K562 (cell line): Measurements from ENCODE around the gene TLN1. TPM values are rescaled to one million over a fixed set of nuclear protein-coding genes. Genes with fewer than 3 reads are reported as not detected.

Source experiments
- ARID4B ChIP-seq: sonication (generic); formaldehyde crosslinking; IDR thresholded peaks from 2 replicates; pipeline ENCODE4 v1.8.0; 2022; ENCODE audit warnings: mild to moderate bottlenecking, missing genetic modification reagents
- CREM ChIP-seq: IDR thresholded peaks from 2 replicates; pipeline ENCODE4 v1.6.1; 2014; ENCODE audit warnings: antibody characterized with exemption, low read depth
- GABPA ChIP-seq: fragments of 200-800 bp; sonication (Bioruptor generic); conservative IDR thresholded peaks from 2 replicates; pipeline ENCODE4 v1.6.1; 2016; ENCODE audit warnings: low read depth, missing genetic modification characterization, missing compliant biosample characterization
- SMARCA5 ChIP-seq: fragments of 450-650 bp; IDR thresholded peaks from 2 replicates; pipeline ENCODE4 v1.6.1; 2016
- TBL1XR1 ChIP-seq, 2 experiments: IDR thresholded peaks; 2 replicates each; pipeline ENCODE4 v1.6.1; 2012; ENCODE audit warnings: improper control_type of control experiment in 2 of 2, low read length in 2 of 2, mild to moderate bottlenecking in 1 of 2
- ZBTB11 ChIP-seq, 3 experiments: fragments of 200-800 bp in 1 of 3; fragments of 250-450 bp in 1 of 3; fragments of 450-650 bp in 1 of 3; sonication (Bioruptor Pico) in 1 of 3; sonication (Bioruptor generic) in 1 of 3; formaldehyde crosslinking in 1 of 3; IDR thresholded peaks; 2 replicates each; pipeline versions ENCODE4 v1.6.1 to v1.8.0; 2016 to 2022; ENCODE audit warnings: mild to moderate bottlenecking in 2 of 3, missing genetic modification characterization in 2 of 3, missing compliant biosample characterization in 1 of 3, moderate library complexity in 1 of 3
- ZNF655 ChIP-seq: fragments of 250-450 bp; sonication (Bioruptor Pico); IDR thresholded peaks from 2 replicates; pipeline ENCODE4 v1.5.0; 2021
- ZNF75A ChIP-seq: fragments of 450-650 bp; formaldehyde crosslinking; IDR thresholded peaks from 2 replicates; pipeline ENCODE4 v1.4.0; 2020; ENCODE audit warnings: mild to moderate bottlenecking
- polyA plus RNA-seq, 8 experiments: library from polyadenylated mRNA; depleted of rRNA in 4 of 8; stranded (reverse) in 5 of 8; unstranded in 3 of 8; fragments of >200 nt; fragmentation: Nextera tagmentation in 2 of 8; fragmentation: Illumina TruSeq in 1 of 8; extraction: Ambion mirVana in 2 of 8; extraction: Trizol in 1 of 8; gene quantifications; 2 replicates each; pipeline versions ENCODE4 v1.2.1 to v1.2.3, GENCODE V29; 2011 to 2014; ENCODE audit warnings: inconsistent platforms in 1 of 8, missing spikeins in 1 of 8
- total RNA-seq, 7 experiments: library from RNA; depleted of rRNA in 6 of 7; stranded (reverse); fragments of >200 nt in 6 of 7; fragmentation: Illumina TruSeq in 2 of 7; extraction: Trizol in 2 of 7; gene quantifications; 2 replicates each; pipeline versions ENCODE4 v1.2.1 to v1.2.3, GENCODE V29; 2011 to 2021; ENCODE audit warnings: low replicate concordance in 1 of 7

Gene TLN1
- total and polyA plus RNA-seq, 9 of the 15 experiments (the other 6 are each of a cell fraction or from before 2014, with no cell fraction given), result 3.6 to 240 (median 54.8) TPM

- TF ChIP-seq ZBTB11 (CRISPR knock-in tag; IDR thresholded peaks at IDR 0.05) (no peak), ZNF655 (no peak), SMARCA5 (no peak), GABPA (tag) (no peak), ZNF75A (CRISPR knock-in tag) (no peak), TBL1XR1 (IDR thresholded peaks at IDR 0.05; ENCODE audit: low read length in 2 of 2) (no peak), CREM (no peak), ARID4B (CRISPR knock-in tag) (no peak)
Observed at GRCh38 chr9:35723426-35723825, 8.6 kb downstream of the TLN1 start (continued).
